ENCODE data around the gene ADNP2.

The ADNP2 gene

GRCh38 chr18:80145196-80145804 lies 36.2 kb downstream of the ADNP2 start:
- peaks cover 5% of the 10 kb centered on the region; the same call in 1 of the 2 replicates for H3K36me3 ChIP-seq (ENCODE audit: insufficient read depth, low read length)
- no peak overlapping the region for H3K4me3 ChIP-seq
- no peak for DNase-seq (ENCODE audit: low read depth, low spot score)
- no peak for TF ChIP-seq POLR2AphosphoS5 (IDR thresholded peaks at IDR 0.05; ENCODE audit: borderline replicate concordance, low read depth, low read length)
- no peak for TF ChIP-seq FOXP2 (optimal IDR thresholded peaks at IDR 0.05; ENCODE audit: control extremely low read depth, extremely low read length, insufficient read depth)
- TF ChIP-seq EZH2 (IDR thresholded peaks at IDR 0.05), result no peak
- no peak overlapping the region for H3K27ac ChIP-seq
- H3K9ac ChIP-seq (ENCODE audit: insufficient read length), result no peak overlapping the region
- H3K9me3 ChIP-seq (ENCODE audit: low read depth, low read length), result no peaks in the 10 kb centered on the region

GRCh38 chr18:80147037-80147417 lies 38.0 kb downstream of the ADNP2 start:
- TF ChIP-seq FOXP2 (optimal IDR thresholded peaks at IDR 0.05; ENCODE audit: control extremely low read depth, extremely low read length, insufficient read depth) (no peak), POLR2AphosphoS5 (IDR thresholded peaks at IDR 0.05; ENCODE audit: borderline replicate concordance, low read depth, low read length) (no peak)

GRCh38 chr18:80147418-80148325 lies 38.6 kb downstream of the ADNP2 start:
- peaks cover 5% of the 10 kb centered on the region; the same call in 1 of the 2 replicates for H3K36me3 ChIP-seq (ENCODE audit: insufficient read depth, low read length)
- H3K4me3 ChIP-seq, result peak overlapping the region; percentile 22; the same call in 1 of the 2 replicates
- no peaks in the 10 kb centered on the region for H3K9me3 ChIP-seq (ENCODE audit: low read depth, low read length)
- TF ChIP-seq EZH2 (IDR thresholded peaks at IDR 0.05), result no peak
- peak; percentile 34; the same call in 1 of the 2 replicates for TF ChIP-seq POLR2AphosphoS5 (IDR thresholded peaks at IDR 0.05; ENCODE audit: borderline replicate concordance, low read depth, low read length)
- no peak for DNase-seq (ENCODE audit: low read depth, low spot score)
- no peak overlapping the region for H3K27ac ChIP-seq
- no peak overlapping the region for H3K9ac ChIP-seq (ENCODE audit: insufficient read length)

More at GRCh38 chr18:80147037-80147417, 38.0 kb downstream of the ADNP2 start:
- Histone ChIP-seq H3K9ac (ENCODE audit: insufficient read length) (no peak overlapping the region), H3K4me3 (no peak overlapping the region), H3K36me3 (ENCODE audit: insufficient read depth, low read length) (peaks cover 5% of the 10 kb centered on the region; the same call in 1 of the 2 replicates), H3K27ac (no peak overlapping the region), H3K9me3 (ENCODE audit: low read depth, low read length) (no peaks in the 10 kb centered on the region)
- no peak for DNase-seq (ENCODE audit: low read depth, low spot score)

GRCh38 chr18:80148326-80149199 lies 39.5 kb downstream of the ADNP2 start:
- H3K4me3 ChIP-seq, result no peak overlapping the region
- no peak for DNase-seq (ENCODE audit: low read depth, low spot score)
- H3K36me3 ChIP-seq (ENCODE audit: insufficient read depth, low read length), result peaks cover 5% of the 10 kb centered on the region; the same call in 1 of the 2 replicates
- H3K9me3 ChIP-seq (ENCODE audit: low read depth, low read length), result no peaks in the 10 kb centered on the region
- H3K9ac ChIP-seq (ENCODE audit: insufficient read length), result no peak overlapping the region
- no peak overlapping the region for H3K27ac ChIP-seq
- TF ChIP-seq FOXP2 (optimal IDR thresholded peaks at IDR 0.05; ENCODE audit: control extremely low read depth, extremely low read length, insufficient read depth), result no peak
- TF ChIP-seq EZH2 (IDR thresholded peaks at IDR 0.05), result no peak
- no peak for TF ChIP-seq POLR2AphosphoS5 (IDR thresholded peaks at IDR 0.05; ENCODE audit: borderline replicate concordance, low read depth, low read length)

DNA sequence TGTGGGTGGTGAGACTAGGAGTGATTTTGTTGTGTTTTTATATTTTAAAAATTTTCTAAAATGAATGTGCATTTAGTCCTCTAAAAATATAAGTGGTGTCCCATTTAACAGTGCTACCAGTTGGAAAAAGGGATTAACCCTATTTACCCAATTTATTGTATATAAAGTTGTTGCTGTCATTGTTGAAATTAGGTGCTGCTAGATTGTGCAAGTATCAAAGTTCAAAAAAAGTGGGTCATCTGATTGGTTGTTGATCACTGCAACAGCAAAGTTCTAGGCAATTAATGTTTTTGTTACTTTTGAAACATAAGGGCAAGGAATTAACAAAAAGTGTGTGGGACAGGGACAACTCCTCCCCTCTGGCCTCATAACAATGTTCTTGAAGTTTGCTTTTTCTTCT lies 40.6 kb downstream of the ADNP2 start:
- no peak overlapping the region for H3K9ac ChIP-seq (ENCODE audit: insufficient read length)
- no peak overlapping the region for H3K4me3 ChIP-seq
- H3K36me3 ChIP-seq (ENCODE audit: insufficient read depth, low read length), result peaks cover 5% of the 10 kb centered on the region; the same call in 1 of the 2 replicates
- no peak for TF ChIP-seq POLR2AphosphoS5 (IDR thresholded peaks at IDR 0.05; ENCODE audit: borderline replicate concordance, low read depth, low read length)
- TF ChIP-seq EZH2 (IDR thresholded peaks at IDR 0.05), result no peak
- TF ChIP-seq FOXP2 (optimal IDR thresholded peaks at IDR 0.05; ENCODE audit: control extremely low read depth, extremely low read length, insufficient read depth), result no peak
- no peak for DNase-seq (ENCODE audit: low read depth, low spot score)
- no peaks in the 10 kb centered on the region for H3K9me3 ChIP-seq (ENCODE audit: low read depth, low read length)
- H3K27ac ChIP-seq, result no peak overlapping the region

GRCh38 chr18:80154293-80154692 lies 45.2 kb downstream of the ADNP2 start:
- DNase-seq (ENCODE audit: low read depth, low spot score), result no peak
- Histone ChIP-seq H3K9ac (ENCODE audit: insufficient read length) (no peak overlapping the region), H3K9me3 (ENCODE audit: low read depth, low read length) (no peaks in the 10 kb centered on the region), H3K36me3 (ENCODE audit: insufficient read depth, low read length) (no peaks in the 10 kb centered on the region), H3K27ac (no peak overlapping the region), H3K4me3 (no peak overlapping the region)
- TF ChIP-seq FOXP2 (optimal IDR thresholded peaks at IDR 0.05; ENCODE audit: control extremely low read depth, extremely low read length, insufficient read depth), result no peak
- no peak for TF ChIP-seq EZH2 (IDR thresholded peaks at IDR 0.05)
- TF ChIP-seq POLR2AphosphoS5 (IDR thresholded peaks at IDR 0.05; ENCODE audit: borderline replicate concordance, low read depth, low read length), result no peak

DNA sequence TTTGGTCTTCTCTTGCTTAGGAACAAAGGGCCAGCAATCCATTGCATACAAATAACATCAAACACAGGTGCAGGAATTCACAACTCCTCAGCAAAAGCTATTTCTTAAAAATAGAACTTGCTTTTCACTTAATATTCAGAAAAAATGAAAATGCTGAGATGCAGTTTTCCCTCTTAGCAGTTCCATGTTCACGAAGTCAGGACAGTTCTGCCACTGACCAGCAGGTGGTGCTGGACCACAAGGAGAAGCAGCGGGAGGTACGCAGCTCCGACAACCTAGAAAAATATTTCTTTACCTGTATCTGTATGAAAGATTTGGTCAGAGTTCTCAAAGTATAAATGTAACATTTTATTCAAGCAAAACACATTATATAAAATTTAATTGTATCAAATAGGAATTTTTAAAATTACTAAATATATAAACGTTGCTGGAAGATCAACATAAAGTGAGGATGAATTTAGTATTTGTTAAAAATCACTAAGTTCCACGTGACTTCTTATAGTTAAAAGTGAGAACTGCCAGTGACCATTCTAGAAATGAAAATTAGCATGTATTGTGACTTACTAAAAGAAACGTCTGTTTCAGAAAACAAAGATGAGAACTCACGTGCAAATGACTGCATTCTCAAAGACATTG lies 48.8 kb downstream of the ADNP2 start:
- no peak overlapping the region for H3K27ac ChIP-seq
- H3K9ac ChIP-seq (ENCODE audit: insufficient read length), result no peak overlapping the region
- DNase-seq (ENCODE audit: low read depth, low spot score), result peak; percentile 28
- no peaks in the 10 kb centered on the region for H3K36me3 ChIP-seq (ENCODE audit: insufficient read depth, low read length)
- H3K4me3 ChIP-seq, result no peak overlapping the region
- no peaks in the 10 kb centered on the region for H3K9me3 ChIP-seq (ENCODE audit: low read depth, low read length)
- no peak for TF ChIP-seq FOXP2 (optimal IDR thresholded peaks at IDR 0.05; ENCODE audit: control extremely low read depth, extremely low read length, insufficient read depth)
- TF ChIP-seq EZH2 (IDR thresholded peaks at IDR 0.05), result no peak
- no peak for TF ChIP-seq POLR2AphosphoS5 (IDR thresholded peaks at IDR 0.05; ENCODE audit: borderline replicate concordance, low read depth, low read length)

Measured in SK-N-MC (cell line).